Measurements from ENCODE around the gene QTRT2.

- TF ChIP-seq, protein P1, sequence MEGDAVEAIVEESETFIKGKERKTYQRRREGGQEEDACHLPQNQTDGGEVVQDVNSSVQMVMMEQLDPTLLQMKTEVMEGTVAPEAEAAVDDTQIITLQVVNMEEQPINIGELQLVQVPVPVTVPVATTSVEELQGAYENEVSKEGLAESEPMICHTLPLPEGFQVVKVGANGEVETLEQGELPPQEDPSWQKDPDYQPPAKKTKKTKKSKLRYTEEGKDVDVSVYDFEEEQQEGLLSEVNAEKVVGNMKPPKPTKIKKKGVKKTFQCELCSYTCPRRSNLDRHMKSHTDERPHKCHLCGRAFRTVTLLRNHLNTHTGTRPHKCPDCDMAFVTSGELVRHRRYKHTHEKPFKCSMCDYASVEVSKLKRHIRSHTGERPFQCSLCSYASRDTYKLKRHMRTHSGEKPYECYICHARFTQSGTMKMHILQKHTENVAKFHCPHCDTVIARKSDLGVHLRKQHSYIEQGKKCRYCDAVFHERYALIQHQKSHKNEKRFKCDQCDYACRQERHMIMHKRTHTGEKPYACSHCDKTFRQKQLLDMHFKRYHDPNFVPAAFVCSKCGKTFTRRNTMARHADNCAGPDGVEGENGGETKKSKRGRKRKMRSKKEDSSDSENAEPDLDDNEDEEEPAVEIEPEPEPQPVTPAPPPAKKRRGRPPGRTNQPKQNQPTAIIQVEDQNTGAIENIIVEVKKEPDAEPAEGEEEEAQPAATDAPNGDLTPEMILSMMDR (IDR thresholded peaks at IDR 0.05; ENCODE audit: low read depth, low read length, missing input control) = no peak
- no peak for TF ChIP-seq YY1 (IDR thresholded peaks at IDR 0.05)
- TF ChIP-seq, protein P2, sequence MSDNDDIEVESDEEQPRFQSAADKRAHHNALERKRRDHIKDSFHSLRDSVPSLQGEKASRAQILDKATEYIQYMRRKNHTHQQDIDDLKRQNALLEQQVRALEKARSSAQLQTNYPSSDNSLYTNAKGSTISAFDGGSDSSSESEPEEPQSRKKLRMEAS (IDR thresholded peaks at IDR 0.05) = no peak
- TF ChIP-seq HNF4A (conservative IDR thresholded peaks at IDR 0.05) = no peak
- TF ChIP-seq SP1 (IDR thresholded peaks at IDR 0.05) = no peak
- no peak for TF ChIP-seq GABPA (IDR thresholded peaks at IDR 0.05 in 1 of 2, conservative IDR thresholded peaks at IDR 0.05 in 1 of 2)
- TF ChIP-seq, protein P3, sequence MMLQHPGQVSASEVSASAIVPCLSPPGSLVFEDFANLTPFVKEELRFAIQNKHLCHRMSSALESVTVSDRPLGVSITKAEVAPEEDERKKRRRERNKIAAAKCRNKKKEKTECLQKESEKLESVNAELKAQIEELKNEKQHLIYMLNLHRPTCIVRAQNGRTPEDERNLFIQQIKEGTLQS (IDR thresholded peaks at IDR 0.05) = no peak
- TF ChIP-seq TAF1 (conservative IDR thresholded peaks at IDR 0.05) = no peak
- no peak for TF ChIP-seq EGR1 (IDR thresholded peaks at IDR 0.05; ENCODE audit: low read depth in 2 of 2)
- no peak for TF ChIP-seq JUND (IDR thresholded peaks at IDR 0.05)
- no peak for TF ChIP-seq REST (IDR thresholded peaks at IDR 0.05)
- TF ChIP-seq FOXA1 (IDR thresholded peaks at IDR 0.05) = no peak
- TF ChIP-seq ZBTB33 (IDR thresholded peaks at IDR 0.05) = no peak
- TF ChIP-seq RAD21 (IDR thresholded peaks at IDR 0.05) = peak in 1 of 2 donors; percentile 15
Observed at GRCh38 chr3:114079761-114080160, 23.2 kb downstream of the QTRT2 start.
